Activated T-helper 17 cell treated with anti-CD3 and anti-CD28 coated beads, Interleukin-2, amount 50 U/mL, for 72 hours (primary cell): ENCODE data around the gene GCSAML. TPM values are rescaled to one million over a fixed set of nuclear protein-coding genes. Genes with fewer than 3 reads are reported as not detected.
"Not testable (repeated sequence)": the region's sequence is repeated elsewhere in the genome, so short reads cannot be mapped to it uniquely, and the experiment has no call there.

Source experiments
- ATAC-seq: fragments of 150-1000 bp; cut with Tn5 transposase; replicated peaks from 2 replicates; pipeline ENCODE4 v1.10.0; 2021; ENCODE audit warnings: mild to moderate bottlenecking, moderate library complexity
- H3K27ac Mint-ChIP-seq: one replicate; pipeline ENCODE4 v1.8.0; 2022; ENCODE audit warnings: mixed read lengths
- H3K27me3 Mint-ChIP-seq: one replicate; pipeline ENCODE4 v1.8.0; 2022; ENCODE audit warnings: mixed read lengths
- H3K36me3 Mint-ChIP-seq: one replicate; pipeline ENCODE4 v1.8.0; 2022; ENCODE audit warnings: low read depth, mild to moderate bottlenecking, mixed read lengths
- H3K4me1 Mint-ChIP-seq: one replicate; pipeline ENCODE4 v1.8.0; 2022; ENCODE audit warnings: mixed read lengths
- H3K4me3 Mint-ChIP-seq: one replicate; pipeline ENCODE4 v1.8.0; 2022; ENCODE audit warnings: mild to moderate bottlenecking, mixed read lengths
- H3K9me3 Mint-ChIP-seq: one replicate; pipeline ENCODE4 v1.8.0; 2022; ENCODE audit warnings: mixed read lengths
- total RNA-seq, 2 donors: library from RNA; stranded (reverse); gene quantifications; one replicate each; pipeline ENCODE4 v1.2.3, GENCODE V29; 2022

Gene GCSAML
- total RNA-seq = 1 to 10 TPM in 1 of 2 donors, not detected in 1; 1.1 TPM

DNA sequence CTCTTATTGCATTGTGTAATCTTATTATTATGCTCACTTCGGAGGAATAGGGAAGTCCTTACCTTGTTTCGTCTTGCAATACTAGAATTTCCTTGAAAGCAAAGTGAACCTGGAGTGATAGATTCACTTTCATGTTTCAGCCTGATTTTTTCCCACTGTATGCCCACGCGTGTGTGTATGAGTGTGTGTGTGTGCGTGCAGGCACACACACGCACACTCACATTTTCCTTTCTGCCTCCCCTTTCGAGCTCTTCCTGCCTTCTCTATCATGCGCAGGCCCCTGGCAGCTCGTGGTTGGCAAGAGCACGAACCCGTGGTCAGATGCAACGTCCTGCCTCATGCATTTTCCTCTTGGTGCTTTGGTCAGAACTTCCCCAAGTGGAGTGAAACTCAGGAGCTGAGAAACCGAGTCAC lies at the start of gene GCSAML:
TSS of gene GCSAML (plus strand) at position 366 of the 414 bp plus-strand sequence. CDS start 58 bp downstream, outside the sequence.
- Mint-ChIP-seq H3K27me3 (peaks cover 31% of the 10 kb centered on the region), H3K4me3 (peak within 1 kb of the TSS; percentile 15), H3K27ac (no peak within 1 kb of the TSS), H3K4me1 (peaks cover 8% of the 10 kb centered on the region), H3K36me3 (no peaks in the 10 kb centered on the region), H3K9me3 (no peaks in the 10 kb centered on the region)
- peak; percentile 64 for ATAC-seq

DNA sequence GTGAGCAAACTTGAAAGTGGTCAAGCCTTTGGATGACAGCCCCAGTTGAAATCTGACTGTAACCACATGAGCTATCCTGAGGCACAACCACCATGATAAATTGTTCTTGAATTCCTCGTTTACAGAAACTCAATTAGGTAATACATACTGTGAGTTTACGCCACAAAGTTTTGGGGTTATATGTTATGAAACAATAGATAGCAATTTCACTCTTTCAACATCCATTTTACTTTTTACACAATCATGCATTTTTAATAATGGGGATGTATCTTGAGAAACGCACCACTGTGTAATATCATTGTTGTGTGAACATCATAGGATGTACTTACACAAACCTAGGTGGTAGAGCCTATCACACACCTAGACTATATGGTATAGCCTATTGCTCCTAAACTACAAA lies 48.1 kb upstream of the GCSAML start:
- no peaks in the 10 kb centered on the region for H3K4me1 Mint-ChIP-seq
- no peak overlapping the region for H3K27ac Mint-ChIP-seq
- H3K27me3 Mint-ChIP-seq = peaks cover 12% of the 10 kb centered on the region
- ATAC-seq = no peak
- no peaks in the 10 kb centered on the region for H3K9me3 Mint-ChIP-seq
- H3K36me3 Mint-ChIP-seq = no peaks in the 10 kb centered on the region
- no peak overlapping the region for H3K4me3 Mint-ChIP-seq

- H3K27me3 Mint-ChIP-seq = peaks cover 9% of the 10 kb centered on the region
- H3K36me3 Mint-ChIP-seq = no peaks in the 10 kb centered on the region
- no peak for ATAC-seq
- H3K9me3 Mint-ChIP-seq = no peaks in the 10 kb centered on the region
- H3K4me1 Mint-ChIP-seq = no peaks in the 10 kb centered on the region
- no peak overlapping the region for H3K4me3 Mint-ChIP-seq
- no peak overlapping the region for H3K27ac Mint-ChIP-seq
Observed at GRCh38 chr1:247506831-247507230, 42.1 kb upstream of the GCSAML start.

- Mint-ChIP-seq H3K27me3 (peaks cover 19% of the 10 kb centered on the region), H3K4me3 (no peak overlapping the region)
- ATAC-seq = no peak
Observed at GRCh38 chr1:247517795-247518612, 30.9 kb upstream of the GCSAML start.

GRCh38 chr1:247518613-247518891 lies 30.4 kb upstream of the GCSAML start:
- no peak overlapping the region for H3K4me3 Mint-ChIP-seq
- no peak overlapping the region for H3K27ac Mint-ChIP-seq
- peaks cover 19% of the 10 kb centered on the region for H3K27me3 Mint-ChIP-seq
- no peaks in the 10 kb centered on the region for H3K36me3 Mint-ChIP-seq
- no peak for ATAC-seq
- H3K9me3 Mint-ChIP-seq = no peaks in the 10 kb centered on the region
- H3K4me1 Mint-ChIP-seq = no peaks in the 10 kb centered on the region

More at GRCh38 chr1:247517795-247518612, 30.9 kb upstream of the GCSAML start:
- Mint-ChIP-seq H3K4me1 (no peaks in the 10 kb centered on the region), H3K36me3 (no peaks in the 10 kb centered on the region), H3K27ac (no peak overlapping the region), H3K9me3 (no peaks in the 10 kb centered on the region)

DNA sequence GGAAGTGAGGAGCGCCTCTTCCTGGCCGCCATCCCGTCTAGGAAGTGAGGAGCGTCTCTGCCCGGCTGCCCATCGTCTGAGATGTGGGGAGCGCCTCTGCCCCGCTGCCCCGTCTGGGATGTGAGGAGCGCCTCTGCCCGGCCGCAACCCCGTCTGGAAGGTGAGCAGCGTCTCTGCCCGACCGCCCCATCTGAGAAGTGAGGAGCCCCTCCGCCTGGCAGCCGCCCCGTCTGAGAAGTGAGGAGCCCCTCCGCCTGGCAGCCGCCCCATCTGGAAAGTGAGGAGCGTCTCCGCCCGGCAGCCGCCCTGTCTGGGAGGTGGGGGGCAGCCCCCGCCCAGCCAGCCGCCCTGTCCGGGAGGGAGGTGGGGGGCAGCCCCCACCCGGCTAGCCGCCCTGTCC lies 27.0 kb upstream of the GCSAML start:
- H3K27me3 Mint-ChIP-seq = peaks cover 16% of the 10 kb centered on the region
- not testable (repeated sequence) for H3K27ac Mint-ChIP-seq, H3K4me1 Mint-ChIP-seq, H3K36me3 Mint-ChIP-seq, H3K4me3 Mint-ChIP-seq, H3K9me3 Mint-ChIP-seq, ATAC-seq

DNA sequence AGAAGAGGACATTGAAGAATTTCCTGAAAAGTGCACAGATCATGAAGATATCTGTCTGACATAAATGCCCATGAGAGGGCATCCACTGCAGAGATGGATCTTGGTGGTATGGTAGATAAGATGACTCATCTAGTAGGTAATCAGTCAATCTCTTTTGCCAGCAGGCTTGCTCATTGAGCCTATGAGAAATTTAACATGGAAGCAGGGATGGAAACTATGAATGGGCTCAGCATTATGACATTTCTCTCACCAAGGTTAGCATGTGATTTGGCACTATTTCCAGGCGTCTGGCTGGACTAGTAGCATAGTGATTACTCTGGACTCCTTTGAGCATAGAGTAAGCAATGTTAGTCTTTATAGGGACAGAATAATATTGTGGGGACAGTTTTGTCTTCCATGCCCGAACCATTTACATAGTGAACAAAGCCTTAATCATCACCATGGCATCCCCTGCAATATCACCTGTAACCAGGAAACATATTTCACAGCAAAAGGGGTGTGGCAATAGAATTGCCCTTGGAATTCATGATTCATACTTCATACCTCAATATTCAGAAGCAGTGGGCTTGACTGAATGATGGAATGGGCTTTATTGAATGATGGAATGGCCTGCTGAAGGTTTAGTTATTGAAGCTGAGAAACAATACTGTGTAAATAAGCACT lies 20.0 kb upstream of the GCSAML start:
- no peaks in the 10 kb centered on the region for H3K36me3 Mint-ChIP-seq
- peaks cover 7% of the 10 kb centered on the region for H3K4me1 Mint-ChIP-seq
- ATAC-seq = peak; percentile 56
- H3K9me3 Mint-ChIP-seq = no peaks in the 10 kb centered on the region
- H3K4me3 Mint-ChIP-seq = no peak overlapping the region
- H3K27me3 Mint-ChIP-seq = peaks cover 48% of the 10 kb centered on the region
- H3K27ac Mint-ChIP-seq = no peak overlapping the region

- Mint-ChIP-seq H3K4me3 (no peak overlapping the region), H3K4me1 (peaks cover 7% of the 10 kb centered on the region), H3K36me3 (no peaks in the 10 kb centered on the region), H3K27me3 (peaks cover 46% of the 10 kb centered on the region), H3K27ac (no peak overlapping the region), H3K9me3 (no peaks in the 10 kb centered on the region)
- peak; percentile 37 for ATAC-seq
Observed at GRCh38 chr1:247529771-247530355, 19.1 kb upstream of the GCSAML start.

GRCh38 chr1:247530785-247531184 lies 18.1 kb upstream of the GCSAML start:
- H3K27me3 Mint-ChIP-seq = peaks cover 42% of the 10 kb centered on the region
- no peaks in the 10 kb centered on the region for H3K36me3 Mint-ChIP-seq
- ATAC-seq = no peak
- no peak overlapping the region for H3K27ac Mint-ChIP-seq
- no peak overlapping the region for H3K4me3 Mint-ChIP-seq
- no peaks in the 10 kb centered on the region for H3K9me3 Mint-ChIP-seq
- peaks cover 10% of the 10 kb centered on the region for H3K4me1 Mint-ChIP-seq

GRCh38 chr1:247531937-247532336 lies 17.0 kb upstream of the GCSAML start:
- H3K4me3 Mint-ChIP-seq = no peak overlapping the region
- ATAC-seq = no peak

DNA sequence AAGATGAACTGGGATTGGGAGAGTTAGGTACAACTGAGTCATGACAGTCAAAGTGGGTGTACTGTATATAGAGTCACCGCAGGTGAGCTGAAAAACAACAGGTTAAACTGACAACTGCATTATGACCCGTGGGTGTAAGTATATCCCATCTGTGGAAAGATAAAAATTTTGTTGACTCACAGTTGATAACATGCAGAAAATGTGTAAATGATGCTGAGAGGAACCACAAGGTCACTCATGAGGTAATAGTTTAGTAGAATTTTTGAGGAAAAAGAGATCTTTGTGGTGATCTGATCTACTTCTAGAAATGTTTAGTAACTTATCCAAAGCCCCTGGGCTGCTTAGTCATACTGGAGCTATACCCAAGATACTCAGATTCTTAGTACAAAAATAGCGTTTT lies 13.5 kb upstream of the GCSAML start:
- Mint-ChIP-seq H3K9me3 (no peaks in the 10 kb centered on the region), H3K36me3 (no peaks in the 10 kb centered on the region), H3K4me3 (no peak overlapping the region), H3K4me1 (peaks cover 4% of the 10 kb centered on the region), H3K27ac (no peak overlapping the region), H3K27me3 (peaks cover 24% of the 10 kb centered on the region)
- ATAC-seq = peak; percentile 78

More at GRCh38 chr1:247531937-247532336, 17.0 kb upstream of the GCSAML start:
- H3K27me3 Mint-ChIP-seq = peaks cover 34% of the 10 kb centered on the region
- no peaks in the 10 kb centered on the region for H3K36me3 Mint-ChIP-seq
- H3K27ac Mint-ChIP-seq = no peak overlapping the region
- H3K9me3 Mint-ChIP-seq = no peaks in the 10 kb centered on the region
- peaks cover 10% of the 10 kb centered on the region for H3K4me1 Mint-ChIP-seq

GRCh38 chr1:247536340-247536739 lies 12.6 kb upstream of the GCSAML start, which contains the start of gene OR2C3:
OR2C3 (minus strand) TSS chr1:247536440; CDS start chr1:247532511, 3,929 bp downstream.
- no peaks in the 10 kb centered on the region for H3K9me3 Mint-ChIP-seq
- no peak within 1 kb of the TSS for H3K4me3 Mint-ChIP-seq
- H3K4me1 Mint-ChIP-seq = peaks cover 4% of the 10 kb centered on the region
- H3K27ac Mint-ChIP-seq = no peak within 1 kb of the TSS
- H3K36me3 Mint-ChIP-seq = no peaks in the 10 kb centered on the region
- peaks cover 23% of the 10 kb centered on the region for H3K27me3 Mint-ChIP-seq
- ATAC-seq = no peak

- peaks cover 17% of the 10 kb centered on the region for H3K27me3 Mint-ChIP-seq
- no peak for ATAC-seq
- H3K4me1 Mint-ChIP-seq = peaks cover 4% of the 10 kb centered on the region
Observed at GRCh38 chr1:247538561-247538960, 10.4 kb upstream of the GCSAML start.

DNA sequence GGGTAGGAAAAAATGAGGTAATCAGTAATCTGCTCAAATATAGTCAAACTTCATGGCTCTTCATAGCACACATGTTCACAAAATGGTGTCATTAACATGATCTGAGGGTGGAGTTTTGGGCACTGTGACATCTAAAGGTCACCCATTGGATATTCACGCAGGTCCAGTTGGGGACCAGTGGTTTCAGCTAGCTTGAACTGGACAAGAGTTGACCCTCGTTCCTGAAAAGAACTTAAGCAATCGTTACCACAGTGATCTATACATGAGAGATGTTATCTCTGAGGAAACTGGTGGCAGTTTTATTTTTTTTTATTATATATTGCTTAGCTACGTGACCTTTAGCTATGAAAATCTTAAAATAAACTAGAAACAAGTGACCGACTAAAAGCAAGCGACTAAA lies 9.7 kb upstream of the GCSAML start:
- no peak overlapping the region for H3K27ac Mint-ChIP-seq
- peaks cover 4% of the 10 kb centered on the region for H3K4me1 Mint-ChIP-seq
- H3K9me3 Mint-ChIP-seq = no peaks in the 10 kb centered on the region
- no peak for ATAC-seq
- H3K27me3 Mint-ChIP-seq = peaks cover 19% of the 10 kb centered on the region
- H3K36me3 Mint-ChIP-seq = no peaks in the 10 kb centered on the region
- no peak overlapping the region for H3K4me3 Mint-ChIP-seq

More at GRCh38 chr1:247538561-247538960, 10.4 kb upstream of the GCSAML start:
- H3K36me3 Mint-ChIP-seq = no peaks in the 10 kb centered on the region
- H3K4me3 Mint-ChIP-seq = no peak overlapping the region
- H3K27ac Mint-ChIP-seq = no peak overlapping the region
- no peaks in the 10 kb centered on the region for H3K9me3 Mint-ChIP-seq

DNA sequence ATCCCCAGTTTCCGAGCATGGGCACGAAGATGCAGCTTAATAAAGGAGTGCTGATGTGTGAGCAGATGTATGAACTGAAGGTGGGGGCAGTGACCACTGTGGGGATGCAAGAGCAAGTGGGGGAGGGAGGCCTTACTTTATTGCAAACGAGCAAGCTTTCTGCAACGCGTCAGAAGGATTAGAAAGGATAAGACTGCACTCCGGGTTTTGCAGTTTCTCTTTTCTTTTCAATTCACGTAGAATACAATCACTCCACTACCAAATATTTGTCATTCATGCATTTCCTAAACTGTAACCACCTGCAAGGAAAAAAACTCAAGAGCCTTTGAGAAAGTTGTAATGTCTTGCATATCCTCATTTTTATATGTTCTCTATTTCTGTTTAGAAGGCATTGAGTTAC lies 8.4 kb upstream of the GCSAML start:
- H3K36me3 Mint-ChIP-seq = no peaks in the 10 kb centered on the region
- H3K27me3 Mint-ChIP-seq = peaks cover 24% of the 10 kb centered on the region
- no peaks in the 10 kb centered on the region for H3K4me1 Mint-ChIP-seq
- H3K4me3 Mint-ChIP-seq = no peak overlapping the region
- H3K9me3 Mint-ChIP-seq = no peaks in the 10 kb centered on the region
- H3K27ac Mint-ChIP-seq = no peak overlapping the region
- no peak for ATAC-seq
